ENCODE data around the gene ADM5.

The ADM5 gene

GRCh38 chr19:49689133-49690078, at the start of gene ADM5:
ADM5 (plus strand) TSS chr19:49689594; CDS start chr19:49689838, 244 bp downstream.
- DNase-seq = no peak

- peak; percentile 100 for DNase-seq
Observed at GRCh38 chr19:49640113-49640898, 49.1 kb upstream of the ADM5 start, which contains the start of gene RRAS. RRAS (minus strand) TSS chr19:49640143; CDS start chr19:49640098, 45 bp downstream.

- DNase-seq = peak; percentile 99
Observed at GRCh38 chr19:49641688-49642491, 47.5 kb upstream of the ADM5 start, which contains the start of gene SCAF1. SCAF1 (plus strand) TSS chr19:49642209; CDS start chr19:49645027, 2,818 bp downstream.

GRCh38 chr19:49642492-49643035, 46.8 kb upstream of the ADM5 start:
- no peak for DNase-seq

- DNase-seq = no peak
Observed at GRCh38 chr19:49643466-49643865, 45.9 kb upstream of the ADM5 start.

- DNase-seq = no peak
Observed at GRCh38 chr19:49645592-49645991, 43.8 kb upstream of the ADM5 start.

- DNase-seq = no peak
Observed at GRCh38 chr19:49645995-49646394, 43.4 kb upstream of the ADM5 start.

GRCh38 chr19:49646586-49646985, 42.8 kb upstream of the ADM5 start:
- no peak for DNase-seq

- no peak for DNase-seq
Observed at GRCh38 chr19:49651029-49651819, 38.2 kb upstream of the ADM5 start.

- no peak for DNase-seq
Observed at GRCh38 chr19:49651820-49652550, 37.4 kb upstream of the ADM5 start.

GRCh38 chr19:49652551-49653465, 36.6 kb upstream of the ADM5 start:
- DNase-seq = no peak

- no peak for DNase-seq
Observed at GRCh38 chr19:49653466-49653806, 36.0 kb upstream of the ADM5 start.

GRCh38 chr19:49654581-49654980, 34.8 kb upstream of the ADM5 start:
- no peak for DNase-seq

- no peak for DNase-seq
Observed at GRCh38 chr19:49655570-49656455, 33.6 kb upstream of the ADM5 start.

GRCh38 chr19:49656456-49657109, 32.8 kb upstream of the ADM5 start:
- no peak for DNase-seq

- DNase-seq = no peak
Observed at GRCh38 chr19:49657493-49658138, 31.8 kb upstream of the ADM5 start.

- DNase-seq = no peak
Observed at GRCh38 chr19:49658139-49658517, 31.3 kb upstream of the ADM5 start.
